Stimulated activated CD8-positive, alpha-beta memory T cell treated with anti-CD3 and anti-CD28 coated beads, Interleukin-4, amount 100 ng/mL, for 24 hours (primary cell): ENCODE results near the gene PIAS4.

Experiments
- DNase-seq: peaks from one replicate; pipeline ENCODE4 v3.0.0-alpha.2; 2020; ENCODE audit warnings: low read depth

The PIAS4 gene

GRCh38 chr19:4023600-4024398, 16.3 kb downstream of the PIAS4 start:
- DNase-seq = no peak

GRCh38 chr19:4025317-4025716, 17.8 kb downstream of the PIAS4 start:
- DNase-seq = no peak

DNA sequence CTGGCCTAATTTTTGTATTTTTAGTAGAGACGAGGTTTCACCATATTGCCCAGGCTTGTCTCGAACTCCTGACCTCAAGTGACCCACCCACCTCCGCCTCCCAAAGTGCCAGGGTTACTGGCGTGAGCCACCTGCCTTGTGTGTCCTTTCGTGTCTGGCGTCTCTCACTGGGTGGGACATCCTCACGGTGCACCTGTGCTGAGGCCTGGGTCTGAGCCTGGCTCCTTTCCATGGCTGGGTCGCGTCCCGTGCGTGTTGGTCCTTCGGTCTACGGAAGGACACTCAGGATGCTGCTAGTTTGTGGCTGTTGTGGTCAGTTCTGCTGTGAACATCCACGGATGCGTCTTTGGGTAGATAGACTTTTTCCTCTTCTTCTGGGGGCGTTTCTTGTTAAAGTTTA, 19.6 kb downstream of the PIAS4 start:
- no peak for DNase-seq

GRCh38 chr19:4028334-4029246, 21.1 kb downstream of the PIAS4 start:
- DNase-seq = no peak

- no peak for DNase-seq
These were observed 21.7 kb downstream of the PIAS4 start for GRCh38 chr19:4029247-4029614.

GRCh38 chr19:4030552-4030951, 23.0 kb downstream of the PIAS4 start:
- DNase-seq = no peak

DNA sequence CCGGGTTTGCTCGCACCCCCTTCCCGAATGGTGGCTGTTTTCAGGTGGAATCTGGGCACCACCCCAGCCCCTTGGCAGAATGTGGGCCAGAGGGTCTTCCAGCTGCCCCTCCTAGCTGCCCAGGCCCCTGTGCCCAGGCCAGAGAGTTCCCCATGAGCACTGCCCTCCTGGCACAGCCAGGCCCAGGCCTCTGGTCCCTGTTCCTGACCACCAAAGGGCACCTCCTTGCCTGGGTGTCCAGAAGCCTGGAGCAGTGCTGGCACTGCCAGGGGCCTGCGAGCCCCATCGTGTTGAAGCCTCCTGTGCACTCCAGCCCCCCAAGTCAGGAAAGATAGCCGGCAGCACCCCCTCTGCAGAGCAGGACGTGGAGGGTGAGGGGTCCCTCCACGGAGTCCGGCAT, 23.4 kb downstream of the PIAS4 start:
- no peak for DNase-seq

GRCh38 chr19:4031420-4031819, 23.9 kb downstream of the PIAS4 start:
- no peak for DNase-seq

DNA sequence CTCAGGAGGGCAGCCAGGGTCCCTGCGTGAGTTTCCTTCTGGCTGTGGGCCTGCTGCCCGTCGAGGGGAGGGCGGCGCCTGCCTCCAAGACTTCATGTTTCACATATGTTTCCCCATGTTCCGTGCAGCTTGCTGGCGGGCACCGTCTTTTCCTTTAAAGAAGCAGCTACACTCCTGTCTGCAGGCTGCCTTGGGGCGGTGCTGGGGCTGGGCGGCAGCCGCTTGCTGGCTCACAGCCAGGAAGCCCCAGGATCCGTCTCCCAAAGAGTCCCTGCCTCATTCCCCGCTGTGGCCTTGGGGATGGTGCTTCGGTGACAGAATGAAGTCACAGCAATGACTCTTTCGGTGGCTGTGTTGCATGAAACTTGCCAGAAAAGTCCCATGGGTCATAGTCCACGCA, 24.9 kb downstream of the PIAS4 start:
- no peak for DNase-seq

DNA sequence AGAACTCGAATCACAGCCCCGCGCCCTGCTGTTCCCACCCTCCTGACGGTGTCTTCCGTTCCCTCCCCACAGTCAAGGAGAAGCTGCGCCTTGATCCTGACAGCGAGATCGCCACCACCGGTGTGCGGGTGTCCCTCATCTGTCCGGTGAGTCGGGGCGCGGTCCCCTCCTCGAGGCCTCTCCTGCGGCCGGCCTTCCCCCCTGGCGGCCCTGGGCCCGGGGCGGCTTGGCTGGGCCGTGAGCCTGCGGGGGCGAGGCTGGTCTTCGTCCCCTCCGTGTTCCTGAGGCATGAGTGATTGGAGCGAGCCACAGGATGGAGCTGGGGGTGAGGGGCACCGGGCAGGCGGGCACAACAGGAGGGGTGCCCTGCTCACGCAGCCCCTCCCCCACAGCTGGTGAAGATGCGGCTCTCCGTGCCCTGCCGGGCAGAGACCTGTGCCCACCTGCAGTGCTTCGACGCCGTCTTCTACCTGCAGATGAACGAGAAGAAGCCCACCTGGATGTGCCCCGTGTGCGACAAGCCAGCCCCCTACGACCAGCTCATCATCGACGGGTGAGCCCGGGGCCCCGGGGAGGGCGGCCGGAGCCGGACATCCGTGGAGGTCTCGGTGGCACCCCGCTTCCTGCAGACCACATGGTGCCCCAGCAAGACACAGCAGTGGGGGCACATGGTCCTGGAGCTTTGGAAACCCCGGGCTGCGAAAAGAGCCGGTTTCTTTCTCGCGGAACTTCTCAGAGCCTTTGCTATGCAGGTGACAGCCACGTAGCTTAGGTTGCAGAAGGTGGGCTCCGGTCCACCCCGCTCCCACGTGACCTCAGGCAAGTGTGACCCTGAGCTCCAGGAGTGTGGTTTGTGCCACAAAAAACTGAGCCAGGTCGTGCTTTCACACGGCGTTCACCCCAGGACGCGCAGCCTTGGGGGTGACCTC, 25.8 kb downstream of the PIAS4 start:
- DNase-seq = no peak

- no peak for DNase-seq
These were observed 26.8 kb downstream of the PIAS4 start for GRCh38 chr19:4034048-4035017.

- no peak for DNase-seq
These were observed 27.6 kb downstream of the PIAS4 start for GRCh38 chr19:4035018-4035566.

GRCh38 chr19:4035582-4035981, 28.0 kb downstream of the PIAS4 start:
- DNase-seq = no peak

DNA sequence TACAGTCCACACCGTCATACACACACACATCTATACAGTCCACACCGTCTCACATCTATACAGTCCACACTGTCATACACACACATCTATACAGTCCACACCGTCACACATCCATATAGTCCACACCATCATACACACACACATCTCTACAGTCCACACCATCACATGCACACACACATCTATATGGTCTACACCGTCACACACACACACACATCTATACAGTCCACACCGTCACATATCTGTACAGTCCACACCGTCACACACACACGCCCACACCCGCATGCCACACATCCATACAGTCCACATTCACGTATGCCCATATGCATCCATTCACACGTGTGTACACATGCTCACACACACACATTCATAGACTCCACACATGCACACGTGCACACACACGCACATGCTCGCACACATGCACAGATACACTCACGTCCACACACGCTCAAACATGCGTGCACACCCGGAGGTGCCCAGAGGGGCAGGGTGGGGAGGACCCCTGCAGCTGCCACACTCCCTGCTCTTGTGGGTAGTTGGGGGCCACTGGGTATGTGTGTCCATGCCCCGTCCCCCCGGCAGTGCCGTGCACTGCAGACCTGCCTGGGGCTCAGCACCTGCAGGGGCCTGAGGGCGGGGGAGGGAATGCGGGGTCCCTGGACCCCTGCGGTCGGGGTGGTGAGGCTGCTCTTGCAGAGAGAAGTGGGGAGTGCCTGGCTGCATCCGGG, 29.2 kb downstream of the PIAS4 start:
- DNase-seq = no peak

GRCh38 chr19:4037301-4037949, 29.9 kb downstream of the PIAS4 start:
- DNase-seq = no peak

DNA sequence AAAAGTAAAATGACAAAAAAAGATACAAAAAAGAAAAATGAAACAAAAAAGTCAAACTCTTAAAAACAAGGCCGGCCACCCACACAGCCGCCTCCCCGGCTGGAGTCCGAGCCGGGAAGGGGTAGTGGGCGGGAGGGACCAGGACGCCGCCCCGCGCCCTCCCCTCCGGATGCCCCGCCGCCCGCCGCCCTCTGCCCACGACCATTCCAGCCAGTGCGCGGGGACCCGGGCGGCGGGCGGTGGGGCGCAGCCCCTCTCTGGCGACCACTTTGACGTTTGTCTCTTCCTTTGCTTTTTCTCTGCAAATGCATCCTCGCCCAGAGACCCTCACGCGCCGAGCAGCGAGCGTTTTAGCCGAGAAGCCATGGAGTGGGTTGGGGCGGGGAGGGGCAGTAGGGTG, 30.5 kb downstream of the PIAS4 start:
- no peak for DNase-seq

DNA sequence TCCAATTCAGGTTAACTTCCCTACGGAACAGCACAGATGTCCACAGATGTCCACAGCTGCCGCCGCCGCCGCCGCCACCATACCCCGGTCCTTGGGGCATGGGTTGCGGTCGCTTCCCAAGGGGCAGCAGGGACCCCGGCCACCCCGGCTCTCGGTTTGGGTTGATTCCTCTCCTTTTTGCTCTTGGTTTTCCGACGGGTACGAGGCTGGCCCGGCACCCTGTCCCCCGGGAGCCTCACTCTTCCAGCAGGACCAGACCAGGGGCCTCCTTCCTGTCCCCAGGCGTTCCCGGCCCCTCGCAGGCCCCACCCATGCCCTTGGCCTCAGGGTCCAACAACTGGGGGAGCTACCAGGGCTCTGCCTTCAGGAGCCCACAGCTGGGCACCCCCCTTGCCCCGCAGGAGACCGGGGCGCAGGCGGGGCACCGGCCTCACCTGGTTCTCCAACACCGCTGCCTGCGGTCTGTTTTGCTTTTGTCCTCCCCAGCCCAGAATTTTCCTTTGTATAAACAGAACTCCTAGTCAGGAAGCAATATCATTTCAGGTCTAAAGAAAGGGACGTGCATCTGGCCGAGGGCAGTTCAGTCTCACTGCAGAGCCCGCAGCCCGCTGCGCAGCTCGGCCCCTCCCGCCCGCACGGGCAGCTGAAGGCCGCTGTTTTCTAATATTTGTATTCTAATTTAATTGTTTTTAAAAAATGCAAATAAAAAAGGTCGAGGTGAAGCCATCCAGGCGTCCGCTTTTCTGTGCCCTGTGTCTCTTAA, 31.3 kb downstream of the PIAS4 start:
- no peak for DNase-seq

GRCh38 chr19:4042064-4042730, 34.7 kb downstream of the PIAS4 start:
- DNase-seq = no peak
